Liver (tissue), 3 donors: ENCODE results near the gene CEP85L.

Experiments
- EGR1 ChIP-seq, 2 donors: IDR thresholded peaks; 2 replicates each; pipeline ENCODE4 v1.6.1; 2016 to 2018; ENCODE audit warnings: antibody characterized with exemption in 2 of 2, low read depth in 2 of 2
- FOXA1 ChIP-seq: IDR thresholded peaks from 2 replicates; pipeline ENCODE4 v1.6.1; 2016; ENCODE audit warnings: antibody characterized with exemption
- GABPA ChIP-seq, 2 donors: IDR thresholded peaks in 1 of 2; conservative IDR thresholded peaks in 1 of 2; 2 replicates each; pipeline ENCODE4 v1.6.1; 2016; ENCODE audit warnings: antibody characterized with exemption in 2 of 2, mild to moderate bottlenecking in 1 of 2, moderate library complexity in 1 of 2
- HNF4G ChIP-seq: IDR thresholded peaks from 2 replicates; pipeline ENCODE4 v1.6.1; 2016; ENCODE audit warnings: antibody characterized with exemption
- JUND ChIP-seq, 2 donors: IDR thresholded peaks; 2 replicates each; pipeline ENCODE4 v1.6.1; 2016; ENCODE audit warnings: antibody characterized with exemption in 2 of 2
- RAD21 ChIP-seq, 2 donors: IDR thresholded peaks; 2 replicates each; pipeline ENCODE4 v1.6.1; 2016; ENCODE audit warnings: antibody characterized with exemption in 2 of 2, mild to moderate bottlenecking in 2 of 2
- REST ChIP-seq: IDR thresholded peaks from 2 replicates; pipeline ENCODE4 v1.6.1; 2016; ENCODE audit warnings: antibody characterized with exemption, mild to moderate bottlenecking
- SP1 ChIP-seq: IDR thresholded peaks from 2 replicates; pipeline ENCODE4 v1.6.1; 2018; ENCODE audit warnings: antibody characterized with exemption, mild to moderate bottlenecking
- TAF1 ChIP-seq: conservative IDR thresholded peaks from 2 replicates; pipeline ENCODE4 v1.6.1; 2016; ENCODE audit warnings: antibody characterized with exemption, mild to moderate bottlenecking
- YY1 ChIP-seq: IDR thresholded peaks from 2 replicates; pipeline ENCODE4 v1.6.1; 2016; ENCODE audit warnings: antibody characterized with exemption, mild to moderate bottlenecking
- ZBTB33 ChIP-seq: IDR thresholded peaks from 2 replicates; pipeline ENCODE4 v1.6.1; 2016; ENCODE audit warnings: antibody characterized with exemption
- TF ChIP-seq, protein P1 (sequence below): fragments of 150-350 bp; IDR thresholded peaks from 2 replicates; pipeline ENCODE4 v1.5.1; 2017; ENCODE audit warnings: improper control_type of control experiment, low read depth, low read length; ENCODE audit not compliant: missing input control
- TF ChIP-seq, protein P2 (sequence below): IDR thresholded peaks from 2 replicates; pipeline ENCODE4 v1.6.1; 2016; ENCODE audit warnings: antibody characterized with exemption
- TF ChIP-seq, protein P3 (sequence below): IDR thresholded peaks from 2 replicates; pipeline ENCODE4 v1.6.1; 2016; ENCODE audit warnings: antibody characterized with exemption
- donor health status: healthy.
- donor health status: healthy.

GRCh38 chr6:118638288-118638687 is 13.1 kb downstream of the CEP85L start:
- no peak for TF ChIP-seq JUND (IDR thresholded peaks at IDR 0.05)
- TF ChIP-seq, protein P1, sequence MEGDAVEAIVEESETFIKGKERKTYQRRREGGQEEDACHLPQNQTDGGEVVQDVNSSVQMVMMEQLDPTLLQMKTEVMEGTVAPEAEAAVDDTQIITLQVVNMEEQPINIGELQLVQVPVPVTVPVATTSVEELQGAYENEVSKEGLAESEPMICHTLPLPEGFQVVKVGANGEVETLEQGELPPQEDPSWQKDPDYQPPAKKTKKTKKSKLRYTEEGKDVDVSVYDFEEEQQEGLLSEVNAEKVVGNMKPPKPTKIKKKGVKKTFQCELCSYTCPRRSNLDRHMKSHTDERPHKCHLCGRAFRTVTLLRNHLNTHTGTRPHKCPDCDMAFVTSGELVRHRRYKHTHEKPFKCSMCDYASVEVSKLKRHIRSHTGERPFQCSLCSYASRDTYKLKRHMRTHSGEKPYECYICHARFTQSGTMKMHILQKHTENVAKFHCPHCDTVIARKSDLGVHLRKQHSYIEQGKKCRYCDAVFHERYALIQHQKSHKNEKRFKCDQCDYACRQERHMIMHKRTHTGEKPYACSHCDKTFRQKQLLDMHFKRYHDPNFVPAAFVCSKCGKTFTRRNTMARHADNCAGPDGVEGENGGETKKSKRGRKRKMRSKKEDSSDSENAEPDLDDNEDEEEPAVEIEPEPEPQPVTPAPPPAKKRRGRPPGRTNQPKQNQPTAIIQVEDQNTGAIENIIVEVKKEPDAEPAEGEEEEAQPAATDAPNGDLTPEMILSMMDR, result no peak
- no peak for TF ChIP-seq REST
- TF ChIP-seq, protein P2, sequence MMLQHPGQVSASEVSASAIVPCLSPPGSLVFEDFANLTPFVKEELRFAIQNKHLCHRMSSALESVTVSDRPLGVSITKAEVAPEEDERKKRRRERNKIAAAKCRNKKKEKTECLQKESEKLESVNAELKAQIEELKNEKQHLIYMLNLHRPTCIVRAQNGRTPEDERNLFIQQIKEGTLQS, result no peak
- no peak for TF ChIP-seq RAD21 (IDR thresholded peaks at IDR 0.05)
- TF ChIP-seq SP1, result no peak
- TF ChIP-seq, protein P3, sequence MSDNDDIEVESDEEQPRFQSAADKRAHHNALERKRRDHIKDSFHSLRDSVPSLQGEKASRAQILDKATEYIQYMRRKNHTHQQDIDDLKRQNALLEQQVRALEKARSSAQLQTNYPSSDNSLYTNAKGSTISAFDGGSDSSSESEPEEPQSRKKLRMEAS, result no peak
- no peak for TF ChIP-seq EGR1 (IDR thresholded peaks at IDR 0.05; ENCODE audit: low read depth in 2 of 2)
- no peak for TF ChIP-seq TAF1
- TF ChIP-seq HNF4G, result no peak
- TF ChIP-seq YY1, result no peak
- no peak for TF ChIP-seq GABPA (IDR thresholded peaks at IDR 0.05 in 1 of 2, conservative IDR thresholded peaks at IDR 0.05 in 1 of 2)
- no peak for TF ChIP-seq FOXA1
- TF ChIP-seq ZBTB33, result no peak
